Right lobe of liver (tissue), 6 donors: Measurements from ENCODE around the gene HPS3. TPM values are rescaled to one million over a fixed set of nuclear protein-coding genes. Genes with fewer than 3 reads are reported as not detected.
"Not testable (repeated sequence)": the region's sequence is repeated elsewhere in the genome, so short reads cannot be mapped to it uniquely, and the experiment has no call there.

Source experiments
- ATAC-seq, 4 donors: fragments of 200-7000 bp; cut with Tn5 transposase; one replicate each; pipeline ENCODE4 v1.9.1; 2020; ENCODE audit warnings: mild to moderate bottlenecking in 4 of 4, moderate library complexity in 4 of 4
- DNase-seq, 3 donors: peaks; one replicate each; pipeline ENCODE4 v3.0.0-alpha.2; 2020
- H3K27ac ChIP-seq, 3 donors: fragments of 200-600 bp; one replicate each; pipeline ENCODE4 v1.8.0; 2022
- H3K27me3 ChIP-seq, 2 donors: fragments of 200-600 bp; one replicate each; pipeline ENCODE4 v1.8.0; 2022
- H3K36me3 ChIP-seq, 4 donors: fragments of 200-600 bp; sonication (generic) in 1 of 4; one replicate each; pipeline versions ENCODE4 v1.5.1 to v1.8.0; 2017 to 2022; ENCODE audit warnings: control low read depth in 1 of 4
- H3K4me1 ChIP-seq, 4 donors: fragments of 200-600 bp; sonication (generic) in 1 of 4; one replicate each; pipeline versions ENCODE4 v1.5.1 to v1.8.0; 2017 to 2022; ENCODE audit warnings: control low read depth in 1 of 4
- H3K4me3 ChIP-seq, 3 donors: fragments of 200-600 bp; one replicate each; pipeline ENCODE4 v1.8.0; 2022
- H3K9me3 ChIP-seq, 4 donors: fragments of 200-600 bp; sonication (generic) in 1 of 4; one replicate each; pipeline versions ENCODE4 v1.5.1 to v1.8.0; 2017 to 2022; ENCODE audit warnings: control low read depth in 1 of 4
- CTCF ChIP-seq, 4 donors: fragments of 200-600 bp in 3 of 4; fragments of 450-650 bp in 1 of 4; IDR thresholded peaks; one replicate each; pipeline versions ENCODE4 v1.5.1 to v1.8.0; 2016 to 2022; ENCODE audit warnings: antibody characterized with exemption in 4 of 4, mild to moderate bottlenecking in 2 of 4
- POLR2A ChIP-seq: fragments of 450-650 bp; IDR thresholded peaks from one replicate; pipeline ENCODE4 v1.6.1; 2017; ENCODE audit warnings: antibody characterized with exemption, mild to moderate bottlenecking
- WGBS: methylation state at CpG from one replicate; pipeline ENCODE4 v1.1.6; 2018; ENCODE audit warnings: low coverage, low lambda C conversion rate; ENCODE audit not compliant: insufficient coverage; ENCODE audit errors: missing lambda C conversion rate; 5-methylcytosine and 5-hydroxymethylcytosine counted together
- intact Hi-C, 2 donors: fragments of 100-400 bp; cut with DNase I; formaldehyde crosslinking; loops; one replicate each; pipeline versions ENCODE4 v1.11.2 to v1.14.1; 2022
- small RNA-seq, 2 experiments: library from RNA; depleted of rRNA; stranded (forward); fragments of <200 nt; gene quantifications; one replicate each; pipeline ENCODE3, GENCODE V24; 2016
- total RNA-seq, 6 experiments: library from RNA; depleted of rRNA in 2 of 6; stranded (reverse); fragments of >200 nt in 2 of 6; fragmentation: NEBNext Ultra II Directional in 3 of 6; extraction: Animal tissue kit (Norgen Biotek cat#: 25700) in 3 of 6; gene quantifications; one replicate each; pipeline versions ENCODE4 v1.1.0 to v1.2.4, GENCODE V29; 2016 to 2023
- donor health status: DM: no; HTN: yes; CAD: no.
- donor health status: DM: no; HTN: no; CAD: no.
- donor health status: DM: no; HTN: no; CAD: no.
- donor health status: DM: no; HTN: yes; CAD: no.
- donor health status: DM: no; HTN: yes; CAD: no.

The HPS3 gene
- total RNA-seq, 6 experiments from 2014 or later: 4.2 to 8.5 (median 6.3) TPM

GRCh38 chr3:149216193-149216869, 86.9 kb downstream of the HPS3 start:
- 13% methylated on average over 4 of the region's 4 CpGs for WGBS

DNA sequence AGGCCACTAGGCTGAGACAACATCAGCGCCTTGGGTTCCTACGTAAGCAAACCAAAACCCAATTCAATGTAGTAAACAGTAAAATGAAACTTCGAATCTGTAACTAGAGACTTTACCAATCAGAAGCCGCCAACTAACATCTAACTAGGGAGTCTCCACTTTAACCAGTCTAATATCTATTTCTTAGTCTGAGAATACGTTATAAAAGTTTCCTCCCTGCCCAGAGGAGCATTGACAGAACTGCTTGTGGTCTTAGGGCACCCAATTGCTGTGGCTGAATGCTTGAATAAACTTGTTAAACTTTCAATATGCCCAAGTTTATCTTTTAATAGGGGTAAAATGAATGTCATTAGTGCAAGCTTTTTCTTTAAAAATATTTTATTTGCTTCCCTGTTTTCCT, 87.9 kb downstream of the HPS3 start:
- no peak for DNase-seq
- peak overlapping the region; percentile 89 to 94 (median 89) for H3K27ac ChIP-seq
- no peaks in the 10 kb centered on the region for H3K9me3 ChIP-seq
- peaks cover 0 to 15% (median 4%) of the 10 kb centered on the region in 4 donors for H3K4me1 ChIP-seq
- intact Hi-C loops: no loop called here
- peak in 3 of 4 donors; percentile 1 to 31 (median 2) for ATAC-seq
- WGBS: 40% methylated on average over 5 of the region's 5 CpGs
- peak overlapping the region; percentile 49 to 63 (median 61) for H3K4me3 ChIP-seq
- TF ChIP-seq POLR2A (peak; percentile 53), CTCF (IDR thresholded peaks at IDR 0.05) (no peak)
- peaks cover 0 to 5% (median 2%) of the 10 kb centered on the region in 4 donors for H3K36me3 ChIP-seq
- no peaks in the 10 kb centered on the region for H3K27me3 ChIP-seq

More at GRCh38 chr3:149216193-149216869, 86.9 kb downstream of the HPS3 start:
- ATAC-seq: peak; percentile 23 to 61 (median 45)
- Histone ChIP-seq H3K36me3 (peaks cover 0 to 14% (median 6%) of the 10 kb centered on the region in 4 donors), H3K27me3 (no peaks in the 10 kb centered on the region), H3K4me1 (peaks cover 0 to 15% (median 4%) of the 10 kb centered on the region in 4 donors), H3K27ac (peak overlapping the region; percentile 89 to 94 (median 89)), H3K4me3 (peak overlapping the region; percentile 10 to 63 (median 61)), H3K9me3 (no peaks in the 10 kb centered on the region)
- TF ChIP-seq POLR2A (peak; percentile 27), CTCF (IDR thresholded peaks at IDR 0.05) (no peak)
- intact Hi-C loops: no loop called here
- no peak for DNase-seq

- H3K36me3 ChIP-seq, intact Hi-C loops, DNase-seq, H3K27me3 ChIP-seq, ATAC-seq, H3K9me3 ChIP-seq: not testable (repeated sequence)
- H3K4me1 ChIP-seq: peaks cover 0 to 18% (median under 1%) of the 10 kb centered on the region in 4 donors
- H3K27ac ChIP-seq: peak overlapping the region; percentile 89 to 94 (median 89)
- H3K4me3 ChIP-seq: peak overlapping the region; percentile 49 to 63 (median 61)
- 18% methylated on average over 1 of the region's 1 CpG for WGBS
Observed at GRCh38 chr3:149219380-149220121, 90.1 kb downstream of the HPS3 start.

DNA sequence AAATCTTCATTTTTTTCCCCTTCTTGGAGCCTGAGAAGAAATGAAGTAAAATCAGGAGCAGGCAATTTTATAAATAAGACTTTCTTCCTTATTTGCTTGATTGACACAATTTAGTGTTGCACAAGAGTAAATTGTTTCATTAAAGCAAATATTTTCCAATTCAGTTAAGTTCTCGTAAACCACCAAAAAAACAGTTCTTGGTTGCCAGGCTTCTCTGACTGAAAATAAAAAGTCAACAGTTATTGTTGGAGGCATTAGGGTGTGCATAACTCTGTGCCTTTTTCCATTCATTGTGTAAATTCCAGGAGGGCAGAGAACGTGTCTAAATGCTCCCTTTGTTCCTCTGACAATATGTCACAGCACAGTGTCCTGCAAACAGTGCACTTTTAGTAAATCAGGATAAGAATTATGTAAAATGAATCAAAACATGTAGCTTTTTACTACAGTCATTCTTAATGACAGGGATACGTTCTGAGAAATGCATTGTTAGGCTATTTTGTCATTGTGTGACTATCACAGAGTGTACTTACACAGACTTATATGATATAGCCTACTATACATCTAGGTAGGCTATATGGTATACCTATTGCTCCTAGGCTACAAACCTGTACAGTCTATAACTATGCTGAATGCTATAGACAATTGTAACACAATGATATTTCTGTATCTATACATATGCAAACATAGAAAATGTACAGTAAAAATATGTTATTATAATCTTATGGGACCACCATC, 92.5 kb downstream of the HPS3 start, which contains the start of gene CP:
Gene CP (minus strand): TSS at position 47 of the 735 bp plus-strand sequence. CDS start 37 bp downstream, at position 10.
- DNase-seq: no peak
- WGBS: 13% methylated on average over 3 of the region's 3 CpGs
- Histone ChIP-seq H3K9me3 (no peaks in the 10 kb centered on the region), H3K27me3 (no peaks in the 10 kb centered on the region), H3K4me3 (peak within 1 kb of the TSS; percentile 49 to 63 (median 61)), H3K36me3 (no peaks in the 10 kb centered on the region), H3K4me1 (peaks cover 0 to 33% (median 3%) of the 10 kb centered on the region in 4 donors), H3K27ac (peak within 1 kb of the TSS; percentile 89 to 94 (median 89))
- peak; percentile 23 to 55 (median 40) for ATAC-seq
- TF ChIP-seq POLR2A (peak; percentile 75), CTCF (IDR thresholded peaks at IDR 0.05) (no peak)
- intact Hi-C loops: no loop called here

Small RNA genes lying within 50 kb of the gene (small RNA-seq; reads per million reads assigned to genes)
- gene RF00019: 0 reads per million in 2 experiments

Other genes with a start within 250 kb of the HPS3 start
- 10 to 100 TPM in 3 of 6 experiments, 1 to 10 TPM in 3; 6.6 to 16.3 (median 10.3) TPM for gene GYG1, start 138.1 kb upstream of the HPS3 start, total RNA-seq
- gene HLTF, start 43.1 kb upstream of the HPS3 start, total RNA-seq: 10 to 100 TPM; 10.5 to 14.6 (median 12.3) TPM
- 1,000 to 10,000 TPM; 1,086 to 3,257 (median 1,852) TPM for gene CP, start 92.2 kb downstream of the HPS3 start, total RNA-seq
- gene TM4SF18, start 204.0 kb downstream of the HPS3 start, total RNA-seq: 1 to 10 TPM; 1.8 to 4.6 (median 3.1) TPM
- gene TM4SF1, start 248.0 kb downstream of the HPS3 start, total RNA-seq: 10 to 100 TPM in 5 of 6 experiments, 1 to 10 TPM in 1; 7.9 to 63.0 (median 47.5) TPM